ENCODE measurements around the gene CEP104. TPM values are rescaled to one million over a fixed set of nuclear protein-coding genes. Genes with fewer than 3 reads are reported as not detected.

Gene CEP104
- total and polyA plus RNA-seq, 10 of the 15 experiments (the other 5 are each of a cell fraction or from before 2014, with no cell fraction given): 7.2 to 34.8 (median 19.3) TPM

GRCh38 chr1:3771108-3772026 is 85.6 kb downstream of the CEP104 start:
- ChIA-PET CTCF (interaction anchor here (1.4 kb wide), 1 partner anchor 23 kb away, joined by 4 read pairs; no protein-coding TSS in a partner anchor), SMC1A (ENCODE audit: uncharacterized antibody, unreplicated experiment) (no interaction called here), POLR2A (no interaction called here), RAD21 (ENCODE audit: unreplicated experiment) (no interaction called here)
- peak overlapping the region; percentile 4; the same call in 1 of the 2 replicates for H3K9ac ChIP-seq (ENCODE audit: control insufficient read depth, insufficient read depth, low read length)
- TF ChIP-seq SP1 (IDR thresholded peaks at IDR 0.05; ENCODE audit: low read depth, low read length) (no peak), NFXL1 (IDR thresholded peaks at IDR 0.05; ENCODE audit: borderline replicate concordance) (no peak), CHD1 (IDR thresholded peaks at IDR 0.05; ENCODE audit: low read depth, low read length) (no peak), TAF1 (IDR thresholded peaks at IDR 0.05; ENCODE audit: borderline replicate concordance, low read depth, low read length) (no peak), BACH1 (IDR thresholded peaks at IDR 0.05; ENCODE audit: borderline replicate concordance) (no peak), USF2 (IDR thresholded peaks at IDR 0.05; ENCODE audit: borderline replicate concordance, low read depth, low read length) (no peak), MYB (IDR thresholded peaks at IDR 0.05; ENCODE audit: borderline replicate concordance, low read depth, low read length) (no peak), ZNF24 (IDR thresholded peaks at IDR 0.05) (no peak), MXI1 (IDR thresholded peaks at IDR 0.05; ENCODE audit: low read depth, low read length) (no peak), POU2F2 (IDR thresholded peaks at IDR 0.05; ENCODE audit: borderline replicate concordance, low read depth, low read length) (no peak), ZZZ3 (IDR thresholded peaks at IDR 0.05; ENCODE audit: control insufficient read depth, insufficient read length, low read depth) (no peak), ZNF217 (IDR thresholded peaks at IDR 0.05) (no peak), NKRF (conservative IDR thresholded peaks at IDR 0.05) (no peak), FOXK2 (IDR thresholded peaks at IDR 0.05) (no peak)
- TF ChIP-seq, protein P1, sequence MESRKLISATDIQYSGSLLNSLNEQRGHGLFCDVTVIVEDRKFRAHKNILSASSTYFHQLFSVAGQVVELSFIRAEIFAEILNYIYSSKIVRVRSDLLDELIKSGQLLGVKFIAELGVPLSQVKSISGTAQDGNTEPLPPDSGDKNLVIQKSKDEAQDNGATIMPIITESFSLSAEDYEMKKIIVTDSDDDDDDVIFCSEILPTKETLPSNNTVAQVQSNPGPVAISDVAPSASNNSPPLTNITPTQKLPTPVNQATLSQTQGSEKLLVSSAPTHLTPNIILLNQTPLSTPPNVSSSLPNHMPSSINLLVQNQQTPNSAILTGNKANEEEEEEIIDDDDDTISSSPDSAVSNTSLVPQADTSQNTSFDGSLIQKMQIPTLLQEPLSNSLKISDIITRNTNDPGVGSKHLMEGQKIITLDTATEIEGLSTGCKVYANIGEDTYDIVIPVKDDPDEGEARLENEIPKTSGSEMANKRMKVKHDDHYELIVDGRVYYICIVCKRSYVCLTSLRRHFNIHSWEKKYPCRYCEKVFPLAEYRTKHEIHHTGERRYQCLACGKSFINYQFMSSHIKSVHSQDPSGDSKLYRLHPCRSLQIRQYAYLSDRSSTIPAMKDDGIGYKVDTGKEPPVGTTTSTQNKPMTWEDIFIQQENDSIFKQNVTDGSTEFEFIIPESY (IDR thresholded peaks at IDR 0.05): no peak
- H3K36me3 ChIP-seq (ENCODE audit: control insufficient read depth in 2 of 2, insufficient read depth in 2 of 2, low read length in 1 of 2): no peaks in the 10 kb centered on the region
- FAIRE-seq (no peak), ATAC-seq (no peak), DNase-seq (ENCODE audit: low read depth, low spot score) (no peak)
- no TSS peak for BruUV-seq (replicated peaks)
- in situ Hi-C loops (cut with MboI): no loop called here
- intact Hi-C loops (cut with micrococcal nuclease; ENCODE audit: unreplicated experiment): no loop called here
- peak overlapping the region; percentile 72 for H3K4me3 ChIP-seq
- no peak overlapping the region for H3K27ac ChIP-seq (ENCODE audit: control insufficient read depth, insufficient read depth)
- H2AFZ ChIP-seq (ENCODE audit: control insufficient read depth, low read depth, low read length): peak overlapping the region; percentile 6; the same call in 1 of the 2 replicates
- H3K79me2 ChIP-seq (ENCODE audit: control insufficient read depth, insufficient read depth, low read length): no peaks in the 10 kb centered on the region
- 65% methylated on average over 32 of the region's 32 CpGs for WGBS (ENCODE audit: insufficient coverage, insufficient replicate concordance, low lambda C conversion rate, missing lambda C conversion rate)
- H3K9me3 ChIP-seq (replicated peaks; ENCODE audit: control insufficient read depth, insufficient read depth, low read length): no peaks in the 10 kb centered on the region
- peak overlapping the region; percentile 94 for H3K4me2 ChIP-seq (ENCODE audit: control insufficient read depth, insufficient read depth)
- peaks cover 15% of the 10 kb centered on the region for H3K4me1 ChIP-seq (ENCODE audit: control insufficient read depth, insufficient read depth, low read length)
- no peaks in the 10 kb centered on the region; a peak in 1 of 4 replicates for H3K27me3 ChIP-seq (replicated peaks in 1 of 2; ENCODE audit: control insufficient read depth in 2 of 2, insufficient read depth in 2 of 2, low read length in 1 of 2)
- H4K20me1 ChIP-seq (ENCODE audit: control insufficient read depth, insufficient read depth): no peaks in the 10 kb centered on the region
